ENCODE data around the gene NPTXR. TPM values are rescaled to one million over a fixed set of nuclear protein-coding genes. Genes with fewer than 3 reads are reported as not detected.

The NPTXR gene
- polyA plus RNA-seq, 1 of the 3 experiments (the other 2 are of a cell fraction) = 1.2 TPM

- no peaks in the 10 kb centered on the region for H3F3A ChIP-seq (replicated peaks; ENCODE audit: insufficient read depth)
- no peak for TF ChIP-seq GABPA (IDR thresholded peaks at IDR 0.05; ENCODE audit: low read depth)
- TF ChIP-seq USF2 (IDR thresholded peaks at IDR 0.05; ENCODE audit: borderline replicate concordance, low read depth, low read length) = no peak
- no peak for TF ChIP-seq MAX (IDR thresholded peaks at IDR 0.05; ENCODE audit: low read depth)
- no peak for TF ChIP-seq FOXM1 (IDR thresholded peaks at IDR 0.05; ENCODE audit: low read depth)
- TF ChIP-seq FOXJ3 (CRISPR knock-in tag; IDR thresholded peaks at IDR 0.05) = no peak
- no peak for TF ChIP-seq ELF1 (IDR thresholded peaks at IDR 0.05)
- TF ChIP-seq IRF3 (IDR thresholded peaks at IDR 0.05; ENCODE audit: low read depth, low read length) = no peak
- TF ChIP-seq FOSL2 (IDR thresholded peaks at IDR 0.05; ENCODE audit: borderline replicate concordance, low read depth) = no peak
- TF ChIP-seq POLR2AphosphoS5 (IDR thresholded peaks at IDR 0.05; ENCODE audit: low read depth, low read length) = no peak
- no peak for TF ChIP-seq TAF1 (IDR thresholded peaks at IDR 0.05; ENCODE audit: borderline replicate concordance, low read depth, low read length)
- TF ChIP-seq CHD2 (IDR thresholded peaks at IDR 0.05; ENCODE audit: low read length, partially characterized antibody) = no peak
- no peak for TF ChIP-seq TCF12 (IDR thresholded peaks at IDR 0.05)
- TF ChIP-seq NFIC (IDR thresholded peaks at IDR 0.05; ENCODE audit: borderline replicate concordance) = no peak
- no peak for TF ChIP-seq RAD21 (IDR thresholded peaks at IDR 0.05; ENCODE audit: low read length)
- TF ChIP-seq MEF2A (IDR thresholded peaks at IDR 0.05; ENCODE audit: borderline replicate concordance, low read depth) = no peak
- TF ChIP-seq RCOR1 (IDR thresholded peaks at IDR 0.05; ENCODE audit: low read length) = no peak
- DNase-seq = no peak
- H3K79me2 ChIP-seq (ENCODE audit: insufficient read depth) = no peaks in the 10 kb centered on the region
- no peaks in the 10 kb centered on the region for H4K20me1 ChIP-seq (ENCODE audit: insufficient read depth)
- H3K9ac ChIP-seq = no peak overlapping the region
- peaks cover 0 to 3% of the 10 kb centered on the region in 2 experiments for H3K36me3 ChIP-seq (replicated peaks in 1 of 2; ENCODE audit: control insufficient read depth in 1 of 2, insufficient read depth in 2 of 2, low read length in 1 of 2)
- H3K4me3 ChIP-seq (ENCODE audit: low read depth in 2 of 2, low read length in 1 of 2) = no peak overlapping the region
- CTCF ChIA-PET = interaction anchor here (1.0 to 4.0 kb wide), 5 partner anchors 9 to 147 kb away, joined by 4 to 28 read pairs (median 7); no protein-coding TSS in a partner anchor
- H3K4me1 ChIP-seq (ENCODE audit: control insufficient read depth in 1 of 2, insufficient read depth in 2 of 2, low read depth in 1 of 2, low read length in 1 of 2) = peaks cover 0 to 5% of the 10 kb centered on the region in 2 experiments; a peak in 1 of 4 replicates
- POLR2A ChIA-PET = no interaction called here
- H3K27ac ChIP-seq (ENCODE audit: low read depth in 2 of 2, low read length in 1 of 2) = no peak overlapping the region; a peak in 1 of 4 replicates
- H3K9me2 ChIP-seq = no peaks in the 10 kb centered on the region
- H2AFZ ChIP-seq (ENCODE audit: low read depth) = no peak overlapping the region
- H3K4me2 ChIP-seq = no peak overlapping the region
- WGBS (ENCODE audit: low lambda C conversion rate) = 60% methylated on average over 5 of the region's 23 CpGs
- H3K9me3 ChIP-seq = no peaks in the 10 kb centered on the region
- H3K27me3 ChIP-seq (ENCODE audit: insufficient read depth) = no peaks in the 10 kb centered on the region
Measured at GRCh38 chr22:38860283-38861169, 16.7 kb upstream of the NPTXR start.

All from SK-N-SH (cell line).